Measurements from ENCODE around the gene MPP2.

The MPP2 gene

GRCh38 chr17:43924558-43924957, 17.2 kb upstream of the MPP2 start:
- no peak for TF ChIP-seq JUND (IDR thresholded peaks at IDR 0.05; ENCODE audit: low read depth)
- no peak for DNase-seq (ENCODE audit: low read depth in 1 of 2, low spot score in 1 of 2)
- in situ Hi-C loops (cut with HindIII; ENCODE audit: low pct_unique_long_range_greater_than_20kb, low sequenced_read_pairs) = no loop called here

GRCh38 chr17:43920500-43921095, 13.3 kb upstream of the MPP2 start:
- no peak for DNase-seq (ENCODE audit: low read depth in 1 of 2, low spot score in 1 of 2)
- in situ Hi-C loops (cut with HindIII; ENCODE audit: low pct_unique_long_range_greater_than_20kb, low sequenced_read_pairs) = no loop called here
- TF ChIP-seq JUND (IDR thresholded peaks at IDR 0.05; ENCODE audit: low read depth) = no peak

GRCh38 chr17:43918026-43918389, 10.7 kb upstream of the MPP2 start:
- no peak for DNase-seq (ENCODE audit: low read depth in 1 of 2, low spot score in 1 of 2)
- in situ Hi-C loops (cut with HindIII; ENCODE audit: low pct_unique_long_range_greater_than_20kb, low sequenced_read_pairs) = no loop called here
- TF ChIP-seq JUND (IDR thresholded peaks at IDR 0.05; ENCODE audit: low read depth) = no peak

- no peak for TF ChIP-seq JUND (IDR thresholded peaks at IDR 0.05; ENCODE audit: low read depth)
- no peak for DNase-seq (ENCODE audit: low read depth in 1 of 2, low spot score in 1 of 2)
- in situ Hi-C loops (cut with HindIII; ENCODE audit: low pct_unique_long_range_greater_than_20kb, low sequenced_read_pairs) = no loop called here
These were observed 10.2 kb upstream of the MPP2 start for GRCh38 chr17:43917348-43918025.

- DNase-seq (ENCODE audit: low read depth in 1 of 2, low spot score in 1 of 2) = no peak
- in situ Hi-C loops (cut with HindIII; ENCODE audit: low pct_unique_long_range_greater_than_20kb, low sequenced_read_pairs) = no loop called here
- TF ChIP-seq JUND (IDR thresholded peaks at IDR 0.05; ENCODE audit: low read depth) = no peak
These were observed 9.6 kb upstream of the MPP2 start for GRCh38 chr17:43917016-43917347.

- DNase-seq (ENCODE audit: low read depth in 1 of 2, low spot score in 1 of 2) = no peak
- no peak for TF ChIP-seq JUND (IDR thresholded peaks at IDR 0.05; ENCODE audit: low read depth)
- in situ Hi-C loops (cut with HindIII; ENCODE audit: low pct_unique_long_range_greater_than_20kb, low sequenced_read_pairs) = no loop called here
These were observed 9.0 kb upstream of the MPP2 start for GRCh38 chr17:43916385-43916784.

GRCh38 chr17:43915559-43915958, 8.2 kb upstream of the MPP2 start:
- DNase-seq (ENCODE audit: low read depth in 1 of 2, low spot score in 1 of 2) = no peak
- in situ Hi-C loops (cut with HindIII; ENCODE audit: low pct_unique_long_range_greater_than_20kb, low sequenced_read_pairs) = no loop called here
- no peak for TF ChIP-seq JUND (IDR thresholded peaks at IDR 0.05; ENCODE audit: low read depth)

GRCh38 chr17:43914451-43914850, 7.1 kb upstream of the MPP2 start:
- no peak for TF ChIP-seq JUND (IDR thresholded peaks at IDR 0.05; ENCODE audit: low read depth)
- no peak for DNase-seq (ENCODE audit: low read depth in 1 of 2, low spot score in 1 of 2)
- in situ Hi-C loops (cut with HindIII; ENCODE audit: low pct_unique_long_range_greater_than_20kb, low sequenced_read_pairs) = no loop called here

- no peak for TF ChIP-seq JUND (IDR thresholded peaks at IDR 0.05; ENCODE audit: low read depth)
- in situ Hi-C loops (cut with HindIII; ENCODE audit: low pct_unique_long_range_greater_than_20kb, low sequenced_read_pairs) = no loop called here
- DNase-seq (ENCODE audit: low read depth in 1 of 2, low spot score in 1 of 2) = no peak
These were observed 6.2 kb upstream of the MPP2 start for GRCh38 chr17:43913584-43913983.

- DNase-seq (ENCODE audit: low read depth in 1 of 2, low spot score in 1 of 2) = no peak
- in situ Hi-C loops (cut with HindIII; ENCODE audit: low pct_unique_long_range_greater_than_20kb, low sequenced_read_pairs) = no loop called here
- TF ChIP-seq JUND (IDR thresholded peaks at IDR 0.05; ENCODE audit: low read depth) = no peak
These were observed 5.4 kb upstream of the MPP2 start for GRCh38 chr17:43912635-43913304.

- in situ Hi-C loops (cut with HindIII; ENCODE audit: low pct_unique_long_range_greater_than_20kb, low sequenced_read_pairs) = no loop called here
- no peak for DNase-seq (ENCODE audit: low read depth in 1 of 2, low spot score in 1 of 2)
- no peak for TF ChIP-seq JUND (IDR thresholded peaks at IDR 0.05; ENCODE audit: low read depth)
These were observed 4.6 kb upstream of the MPP2 start for GRCh38 chr17:43911904-43912303.

- TF ChIP-seq JUND (IDR thresholded peaks at IDR 0.05; ENCODE audit: low read depth) = no peak
- no peak for DNase-seq (ENCODE audit: low read depth in 1 of 2, low spot score in 1 of 2)
- in situ Hi-C loops (cut with HindIII; ENCODE audit: low pct_unique_long_range_greater_than_20kb, low sequenced_read_pairs) = no loop called here
These were observed 2.3 kb upstream of the MPP2 start for GRCh38 chr17:43909537-43910231.

Data from T47D (cell line).